ENCODE measurements around the gene SIRPA. TPM values are rescaled to one million over a fixed set of nuclear protein-coding genes. Genes with fewer than 3 reads are reported as not detected.

SIRPA gene
- total and polyA plus RNA-seq, 2 of the 4 experiments (the other 2 are of a cell fraction), result 9.9 to 40.2 TPM

Other genes starting within 250 kb of the SIRPA start
- gene SIRPG, start 237.6 kb upstream of the SIRPA start, total RNA-seq (2012; rRNA removed), result not detected in 2 replicates
- gene SIRPG, start 237.6 kb upstream of the SIRPA start, polyA plus RNA-seq (2012; rRNA removed), result not detected in 2 replicates
- gene PDYN, start 98.7 kb downstream of the SIRPA start, total RNA-seq (2012; rRNA removed), result not detected in 2 replicates
- gene PDYN, start 98.7 kb downstream of the SIRPA start, polyA plus RNA-seq (2012; rRNA removed), result not detected in 2 replicates
- gene STK35, start 206.4 kb downstream of the SIRPA start, total RNA-seq (2012; rRNA removed), result 11.1 and 11.4 TPM in 2 replicates
- 12.0 and 12.6 TPM in 2 replicates for gene STK35, start 206.4 kb downstream of the SIRPA start, polyA plus RNA-seq (2012; rRNA removed)